Measurements from ENCODE around the gene ZNF280A.

GRCh38 chr22:22488736-22489135 lies 31.3 kb downstream of the ZNF280A start:
- TF ChIP-seq POLR2A (IDR thresholded peaks at IDR 0.05; ENCODE audit: control extremely low read depth in 1 of 2, low read depth in 2 of 2, low read length in 2 of 2) (no peak), POU5F1 (IDR thresholded peaks at IDR 0.05; ENCODE audit: low read depth, low read length) (no peak), POLR2AphosphoS5 (IDR thresholded peaks at IDR 0.05; ENCODE audit: low read depth, low read length) (no peak), SAP30 (IDR thresholded peaks at IDR 0.05; ENCODE audit: insufficient read depth, insufficient replicate concordance, low read length) (no peak), CTCF (IDR thresholded peaks at IDR 0.05; ENCODE audit: control extremely low read depth in 1 of 3, insufficient read depth in 1 of 3, low read depth in 1 of 3, low read length in 3 of 3) (no peak), ATF3 (IDR thresholded peaks at IDR 0.05; ENCODE audit: insufficient read depth, low read depth, low read length) (no peak), EP300 (IDR thresholded peaks at IDR 0.05; ENCODE audit: borderline replicate concordance in 1 of 2, low read depth in 2 of 2, low read length in 2 of 2) (no peak), SIN3A (conservative IDR thresholded peaks at IDR 0.05 in 1 of 2, IDR thresholded peaks at IDR 0.05 in 1 of 2; ENCODE audit: low read depth in 1 of 2, low read length in 2 of 2) (no peak), CBX8 (IDR thresholded peaks at IDR 0.05; ENCODE audit: borderline replicate concordance, low read depth, low read length) (no peak), RBBP5 (IDR thresholded peaks at IDR 0.05; ENCODE audit: borderline replicate concordance, low read depth, low read length) (no peak), YY1 (IDR thresholded peaks at IDR 0.05; ENCODE audit: low read depth, low read length) (no peak), SP1 (IDR thresholded peaks at IDR 0.05; ENCODE audit: low read depth, low read length) (no peak)

Measured in H1 (cell line).